Type B pancreatic cell (in vitro differentiated cells): Measurements from ENCODE around the gene ADH7. TPM values are rescaled to one million over a fixed set of nuclear protein-coding genes. Genes with fewer than 3 reads are reported as not detected.
"Not testable (repeated sequence)": the region's sequence is repeated elsewhere in the genome, so short reads cannot be mapped to it uniquely, and the experiment has no call there.

Source experiments
- DNase-seq: peaks from one replicate; pipeline ENCODE4 v3.0.0; 2021; ENCODE audit warnings: mixed read lengths; ENCODE audit not compliant: unreplicated experiment; ENCODE audit errors: extremely low spot score
- H3K27ac Mint-ChIP-seq: 2 replicates; pipeline ENCODE4 v1.8.0; 2021; ENCODE audit warnings: mild to moderate bottlenecking, mixed read lengths
- H3K27me3 Mint-ChIP-seq: 2 replicates; pipeline ENCODE4 v1.8.0; 2021; ENCODE audit warnings: mixed read lengths
- H3K36me3 Mint-ChIP-seq: 2 replicates; pipeline ENCODE4 v1.8.0; 2021; ENCODE audit warnings: mixed read lengths
- H3K4me1 Mint-ChIP-seq: one replicate; pipeline ENCODE4 v1.8.0; 2021; ENCODE audit warnings: mixed read lengths; ENCODE audit not compliant: unreplicated experiment
- H3K4me3 Mint-ChIP-seq: 2 replicates; pipeline ENCODE4 v1.8.0; 2021; ENCODE audit warnings: mild to moderate bottlenecking, mixed read lengths
- H3K9me3 Mint-ChIP-seq: 2 replicates; pipeline ENCODE4 v1.8.0; 2021; ENCODE audit warnings: mixed read lengths
- CTCF ChIP-seq: fragments of 200-600 bp; sonication (generic); conservative IDR thresholded peaks from 2 replicates; pipeline ENCODE4 v1.5.0; 2021; ENCODE audit warnings: antibody characterized with exemption, mild to moderate bottlenecking
- total RNA-seq: library from RNA; stranded (reverse); gene quantifications from 2 replicates; pipeline ENCODE4 v1.2.1, GENCODE V29; 2021; ENCODE audit warnings: low replicate concordance

ADH7 gene
- total RNA-seq, 1 donor from 2014 or later: 0.17 TPM

GRCh38 chr4:99437723-99438404 is 2.7 kb upstream of the ADH7 start:
- Mint-ChIP-seq H3K4me3 (no peak overlapping the region), H3K9me3 (no peaks in the 10 kb centered on the region), H3K27ac (no peak overlapping the region), H3K36me3 (no peaks in the 10 kb centered on the region), H3K4me1 (peaks cover 8% of the 10 kb centered on the region), H3K27me3 (no peaks in the 10 kb centered on the region)
- DNase-seq: no peak
- TF ChIP-seq CTCF: no peak

- no peak for TF ChIP-seq CTCF
- no peak overlapping the region for H3K4me3 Mint-ChIP-seq
- H3K27me3 Mint-ChIP-seq: no peaks in the 10 kb centered on the region
- no peaks in the 10 kb centered on the region for H3K36me3 Mint-ChIP-seq
- DNase-seq: no peak
- H3K27ac Mint-ChIP-seq: no peak overlapping the region
- H3K4me1 Mint-ChIP-seq: peaks cover 8% of the 10 kb centered on the region
- no peaks in the 10 kb centered on the region for H3K9me3 Mint-ChIP-seq
Observed at GRCh38 chr4:99436976-99437722, 2.0 kb upstream of the ADH7 start.

DNA sequence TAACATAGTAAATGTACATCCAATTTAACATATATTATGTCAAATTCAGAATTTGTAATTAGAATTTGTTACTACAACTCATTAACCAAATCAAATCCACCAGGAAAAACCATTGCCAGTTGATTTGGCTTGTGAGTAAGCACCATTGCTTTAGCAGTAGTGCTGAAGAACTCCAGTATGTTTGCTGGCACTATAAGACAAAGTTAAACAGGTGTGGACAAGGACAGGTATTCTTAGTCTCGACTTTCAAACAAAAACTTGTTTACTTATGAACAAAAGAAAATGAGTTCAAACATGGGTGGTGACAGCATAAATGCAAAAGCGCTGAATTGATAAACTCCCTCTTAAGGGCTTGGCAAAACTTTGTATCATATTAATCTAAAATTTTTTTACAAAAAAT is 1.3 kb upstream of the ADH7 start:
- no peak for TF ChIP-seq CTCF
- Mint-ChIP-seq H3K4me3 (no peak overlapping the region), H3K36me3 (no peaks in the 10 kb centered on the region), H3K4me1 (peaks cover 8% of the 10 kb centered on the region), H3K27ac (no peak overlapping the region), H3K27me3 (no peaks in the 10 kb centered on the region), H3K9me3 (no peaks in the 10 kb centered on the region)
- DNase-seq: no peak

DNA sequence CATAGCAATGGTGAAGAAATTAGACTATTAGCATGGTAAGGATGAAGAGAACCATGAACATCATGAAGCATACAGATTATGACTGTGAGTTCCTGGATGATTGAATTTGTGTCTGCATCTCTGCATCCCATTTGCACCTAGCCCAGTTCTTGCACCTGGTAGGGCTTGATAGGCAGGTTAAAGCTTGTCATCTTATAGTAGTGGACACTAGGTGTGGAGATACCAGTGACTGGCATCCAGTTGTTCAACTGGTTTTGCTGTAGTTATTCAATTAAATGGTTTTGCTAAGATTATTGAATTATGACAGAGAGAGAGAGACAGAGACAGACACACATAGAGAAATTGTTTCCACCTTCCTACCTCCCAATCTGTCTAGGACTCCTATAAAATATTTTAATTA is 5.0 kb downstream of the ADH7 start:
- H3K4me3 Mint-ChIP-seq: no peak overlapping the region
- no peaks in the 10 kb centered on the region for H3K36me3 Mint-ChIP-seq
- no peaks in the 10 kb centered on the region for H3K4me1 Mint-ChIP-seq
- no peak overlapping the region for H3K27ac Mint-ChIP-seq
- H3K9me3 Mint-ChIP-seq: no peaks in the 10 kb centered on the region
- no peaks in the 10 kb centered on the region for H3K27me3 Mint-ChIP-seq
- no peak for TF ChIP-seq CTCF
- DNase-seq: no peak

- no peaks in the 10 kb centered on the region for H3K36me3 Mint-ChIP-seq
- no peaks in the 10 kb centered on the region for H3K4me1 Mint-ChIP-seq
- no peaks in the 10 kb centered on the region for H3K9me3 Mint-ChIP-seq
- H3K27me3 Mint-ChIP-seq: no peaks in the 10 kb centered on the region
- H3K27ac Mint-ChIP-seq: no peak overlapping the region
- no peak overlapping the region for H3K4me3 Mint-ChIP-seq
- no peak for DNase-seq
- TF ChIP-seq CTCF: no peak
Observed at GRCh38 chr4:99417125-99417524, 18.0 kb downstream of the ADH7 start.

DNA sequence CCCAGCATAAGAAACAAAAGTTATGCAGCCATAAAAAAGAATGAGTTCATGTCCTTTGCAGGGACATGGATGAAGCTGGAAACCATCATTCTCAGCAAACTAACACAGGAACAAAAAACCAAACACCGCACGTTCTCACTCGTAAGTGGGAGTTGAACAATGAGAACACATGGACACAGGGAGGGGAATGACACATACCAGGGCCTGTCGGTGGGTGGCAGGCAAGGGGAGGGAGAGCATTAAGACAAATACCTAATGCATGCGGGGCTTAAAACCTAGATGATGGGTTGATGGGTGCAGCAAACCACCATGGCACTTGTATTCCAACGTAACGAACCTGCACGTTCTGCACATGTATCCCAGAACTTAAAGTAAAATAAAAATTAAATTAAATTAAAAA is 19.4 kb downstream of the ADH7 start:
- not testable (repeated sequence) for H3K36me3 Mint-ChIP-seq, H3K27me3 Mint-ChIP-seq, H3K9me3 Mint-ChIP-seq, DNase-seq, H3K4me1 Mint-ChIP-seq, H3K4me3 Mint-ChIP-seq, H3K27ac Mint-ChIP-seq

GRCh38 chr4:99414902-99415301 is 20.2 kb downstream of the ADH7 start:
- H3K27me3 Mint-ChIP-seq, H3K9me3 Mint-ChIP-seq, H3K4me1 Mint-ChIP-seq, H3K27ac Mint-ChIP-seq, H3K36me3 Mint-ChIP-seq, DNase-seq, H3K4me3 Mint-ChIP-seq: not testable (repeated sequence)
